ENCODE results near the gene UBE2G2. TPM values are rescaled to one million over a fixed set of nuclear protein-coding genes. Genes with fewer than 3 reads are reported as not detected.

Gene UBE2G2
- total and polyA plus RNA-seq, 2 of the 4 experiments (the other 2 are of a cell fraction): 65.4 to 91.7 TPM

- no peak overlapping the region for H2BK5ac ChIP-seq (ENCODE audit: low read depth, low read length, poor library complexity, severe bottlenecking)
- no peaks in the 10 kb centered on the region for H3K9me3 ChIP-seq (ENCODE audit: control insufficient read depth, insufficient read depth, low read length)
- H2AFZ ChIP-seq (replicated peaks; ENCODE audit: low read length, poor library complexity): no peak overlapping the region
- H3K18ac ChIP-seq (ENCODE audit: low read depth, low read length): no peak overlapping the region
- no peak overlapping the region for H4K8ac ChIP-seq (ENCODE audit: low read depth in 2 of 2, low read length in 2 of 2)
- no peak for TF ChIP-seq RAD21 (IDR thresholded peaks at IDR 0.05; ENCODE audit: low read length)
- TF ChIP-seq ELK1 (IDR thresholded peaks at IDR 0.05; ENCODE audit: borderline replicate concordance, low read depth, low read length): no peak
- TF ChIP-seq RFX5 (IDR thresholded peaks at IDR 0.05; ENCODE audit: low read depth, low read length): no peak
- no peak for TF ChIP-seq MXI1 (IDR thresholded peaks at IDR 0.05; ENCODE audit: borderline replicate concordance, low read depth, low read length)
- TF ChIP-seq FOS (IDR thresholded peaks at IDR 0.05; ENCODE audit: low read depth, low read length): no peak
- no peak for TF ChIP-seq MAFK (IDR thresholded peaks at IDR 0.05; ENCODE audit: low read depth, low read length)
- H3K4me1 ChIP-seq (ENCODE audit: control insufficient read depth, insufficient read depth, low read length): peaks cover 5% of the 10 kb centered on the region; the same call in 1 of the 2 replicates
- no peak overlapping the region for H4K91ac ChIP-seq (ENCODE audit: insufficient read depth, low read depth, low read length)
- H2AK9ac ChIP-seq (replicated peaks; ENCODE audit: low read depth, low read length, poor library complexity): no peak overlapping the region
- ChIA-PET POLR2A (ENCODE audit: unreplicated experiment) (no interaction called here), CTCF (no interaction called here)
- no peaks in the 10 kb centered on the region for H3K27me3 ChIP-seq (ENCODE audit: control insufficient read depth, insufficient read depth, low read length)
- H3K23ac ChIP-seq (ENCODE audit: low read depth, low read length): no peak overlapping the region
- no CpG with 5 or more reads among the region's 5 CpGs for WGBS, 2 experiments (ENCODE audit: extremely low coverage in 2 of 2, insufficient read length in 1 of 2)
- ATAC-seq (ENCODE audit: low read depth): no peak
- H3K4me2 ChIP-seq (ENCODE audit: low read depth, low read length): no peak overlapping the region
- no peak overlapping the region for H2BK20ac ChIP-seq (ENCODE audit: low read depth, low read length)
- H3K9me1 ChIP-seq (ENCODE audit: insufficient read depth, low read length): peaks cover 9% of the 10 kb centered on the region
- no peak overlapping the region for H2AK5ac ChIP-seq (ENCODE audit: low read depth, low read length)
- dilution Hi-C loops (cut with HindIII; ENCODE audit: low sequenced_read_pairs, unreplicated experiment): no loop called here
- in situ Hi-C loops (cut with MboI; ENCODE audit: low sequenced_read_pairs): no loop called here
- H3K4me3 ChIP-seq (ENCODE audit: insufficient read depth, low read depth, low read length): no peak overlapping the region
- intact Hi-C loops (cut with micrococcal nuclease): no loop called here
- H3K79me1 ChIP-seq (ENCODE audit: low read depth in 1 of 2, low read length in 2 of 2): peaks cover 54 to 61% of the 10 kb centered on the region in 2 experiments
- no peak overlapping the region for H3K14ac ChIP-seq (replicated peaks; ENCODE audit: low read depth, low read length)
- no TSS peak for BruUV-seq (replicated peaks)
- peaks cover 41% of the 10 kb centered on the region for H4K20me1 ChIP-seq (ENCODE audit: insufficient read depth, low read length)
- no peak overlapping the region for H3K4ac ChIP-seq (ENCODE audit: low read depth, low read length)
- H2BK15ac ChIP-seq (ENCODE audit: low read depth, low read length): no peak overlapping the region
- no peak overlapping the region for H3K27ac ChIP-seq (ENCODE audit: insufficient read depth, low read length)
- H3K9ac ChIP-seq (ENCODE audit: low read depth, low read length): no peak overlapping the region
- H3K36me3 ChIP-seq (ENCODE audit: control insufficient read depth, insufficient read depth, low read length): peaks cover 24% of the 10 kb centered on the region
- no peak for DNase-seq
- no peak overlapping the region for H4K5ac ChIP-seq (ENCODE audit: low read depth, low read length)
- H3K56ac ChIP-seq (ENCODE audit: extremely low read depth, insufficient read depth, low read length): no peak overlapping the region
- H2BK120ac ChIP-seq (ENCODE audit: low read depth, low read length): no peak overlapping the region
Observed at GRCh38 chr21:44783020-44783696, 18.5 kb downstream of the UBE2G2 start.
